ENCODE data around the gene ETFA. TPM values are rescaled to one million over a fixed set of nuclear protein-coding genes. Genes with fewer than 3 reads are reported as not detected.

Gene ETFA
- total and polyA plus RNA-seq, 11 donors = 210 to 536 (median 309) TPM

DNA sequence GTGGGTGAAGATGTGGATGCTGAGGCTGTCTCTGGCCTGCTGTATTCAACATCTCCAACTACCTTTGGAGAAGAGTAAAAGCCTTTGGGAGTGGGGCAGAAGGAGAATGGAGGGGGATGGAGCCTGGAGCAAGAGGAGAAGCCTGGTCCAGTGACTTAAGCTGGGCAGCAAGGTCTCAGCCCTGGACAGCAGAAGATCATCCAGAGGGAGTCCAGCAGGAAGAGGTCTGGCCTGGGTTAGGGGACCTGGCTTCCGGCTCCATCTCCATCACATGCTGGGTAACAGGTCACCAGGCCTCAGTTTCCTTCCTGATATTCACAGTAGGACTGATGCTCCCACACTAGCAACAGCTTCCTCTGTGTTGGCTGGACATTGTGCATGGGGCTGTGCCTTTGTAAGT is 21.5 kb upstream of the ETFA start:
- no peaks in the 10 kb centered on the region for H3K9me3 ChIP-seq
- ATAC-seq = no peak
- 77 to 100% (median 83%) methylated on average over 1 of the region's 1 CpG for WGBS, 4 donors

DNA sequence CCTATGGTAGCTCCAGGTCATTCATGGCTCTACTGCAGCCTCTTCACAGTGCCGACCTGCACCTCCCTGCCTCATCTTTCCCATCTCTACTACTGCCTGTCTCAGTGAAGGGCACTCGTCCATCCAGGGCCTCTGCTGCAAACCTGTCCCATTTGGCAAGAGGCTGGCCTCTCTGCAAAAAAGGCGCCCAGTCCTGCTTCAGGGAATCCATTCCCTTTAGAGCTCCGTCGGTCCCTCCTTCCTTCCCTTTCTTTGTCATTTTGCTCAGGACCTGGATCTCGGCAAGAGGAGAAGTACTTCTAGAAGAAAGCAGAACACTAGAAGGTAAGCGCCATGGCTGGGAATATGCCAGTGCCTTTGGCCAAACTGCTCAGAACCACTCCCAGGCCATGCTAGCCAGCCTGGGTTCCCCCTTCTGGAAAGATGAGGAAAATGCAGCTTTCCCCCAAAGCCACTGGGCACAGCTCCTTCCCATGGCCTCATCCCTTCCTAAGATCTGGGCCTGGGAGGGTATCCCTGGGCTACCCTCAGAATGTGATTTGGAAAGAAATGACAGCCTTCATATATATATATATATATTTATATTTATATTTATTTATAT is 18.9 kb upstream of the ETFA start:
- no peaks in the 10 kb centered on the region for H3K36me3 ChIP-seq
- no peak overlapping the region for H3K4me3 ChIP-seq
- intact Hi-C loops (cut with DNase I) = loop anchor here (2.0 to 10.0 kb wide), 7 partner anchors 93 to 143 kb away; no protein-coding TSS in a partner anchor
- peak in 4 of 5 donors; percentile 40 to 63 (median 50) for DNase-seq
- no peak overlapping the region for H3K27ac ChIP-seq
- TF ChIP-seq, protein P1, sequence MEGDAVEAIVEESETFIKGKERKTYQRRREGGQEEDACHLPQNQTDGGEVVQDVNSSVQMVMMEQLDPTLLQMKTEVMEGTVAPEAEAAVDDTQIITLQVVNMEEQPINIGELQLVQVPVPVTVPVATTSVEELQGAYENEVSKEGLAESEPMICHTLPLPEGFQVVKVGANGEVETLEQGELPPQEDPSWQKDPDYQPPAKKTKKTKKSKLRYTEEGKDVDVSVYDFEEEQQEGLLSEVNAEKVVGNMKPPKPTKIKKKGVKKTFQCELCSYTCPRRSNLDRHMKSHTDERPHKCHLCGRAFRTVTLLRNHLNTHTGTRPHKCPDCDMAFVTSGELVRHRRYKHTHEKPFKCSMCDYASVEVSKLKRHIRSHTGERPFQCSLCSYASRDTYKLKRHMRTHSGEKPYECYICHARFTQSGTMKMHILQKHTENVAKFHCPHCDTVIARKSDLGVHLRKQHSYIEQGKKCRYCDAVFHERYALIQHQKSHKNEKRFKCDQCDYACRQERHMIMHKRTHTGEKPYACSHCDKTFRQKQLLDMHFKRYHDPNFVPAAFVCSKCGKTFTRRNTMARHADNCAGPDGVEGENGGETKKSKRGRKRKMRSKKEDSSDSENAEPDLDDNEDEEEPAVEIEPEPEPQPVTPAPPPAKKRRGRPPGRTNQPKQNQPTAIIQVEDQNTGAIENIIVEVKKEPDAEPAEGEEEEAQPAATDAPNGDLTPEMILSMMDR (IDR thresholded peaks at IDR 0.05) = peak; percentile 41 to 72 (median 58)
- no peak for TF ChIP-seq POLR2A (IDR thresholded peaks at IDR 0.05)
- peaks cover 0 to 7% (median 4%) of the 10 kb centered on the region in 12 donors for H3K4me1 ChIP-seq
- ATAC-seq = peak; percentile 62 to 83 (median 73)
- peaks cover 7 to 42% (median 25%) of the 10 kb centered on the region in 9 donors for H3K27me3 ChIP-seq
- H3K9me3 ChIP-seq = no peaks in the 10 kb centered on the region
- WGBS, 4 donors = 59 to 74% (median 64%) methylated on average over 7 of the region's 7 CpGs

More for the DNA sequence above, 21.5 kb upstream of the ETFA start:
- no peak overlapping the region for H3K27ac ChIP-seq
- H3K4me1 ChIP-seq = peaks cover 0 to 31% (median 16%) of the 10 kb centered on the region in 12 donors
- H3K36me3 ChIP-seq = no peaks in the 10 kb centered on the region
- intact Hi-C loops (cut with DNase I) = loop anchor here in 7 of 10 donors (5.0 to 10.0 kb wide), 5 partner anchors 95 to 145 kb away; no protein-coding TSS in a partner anchor
- TF ChIP-seq, protein P1 (IDR thresholded peaks at IDR 0.05) = no peak
- TF ChIP-seq POLR2A (IDR thresholded peaks at IDR 0.05) = no peak
- peaks cover 33 to 57% (median 51%) of the 10 kb centered on the region in 9 donors for H3K27me3 ChIP-seq
- no peak for DNase-seq
- H3K4me3 ChIP-seq = no peak overlapping the region

DNA sequence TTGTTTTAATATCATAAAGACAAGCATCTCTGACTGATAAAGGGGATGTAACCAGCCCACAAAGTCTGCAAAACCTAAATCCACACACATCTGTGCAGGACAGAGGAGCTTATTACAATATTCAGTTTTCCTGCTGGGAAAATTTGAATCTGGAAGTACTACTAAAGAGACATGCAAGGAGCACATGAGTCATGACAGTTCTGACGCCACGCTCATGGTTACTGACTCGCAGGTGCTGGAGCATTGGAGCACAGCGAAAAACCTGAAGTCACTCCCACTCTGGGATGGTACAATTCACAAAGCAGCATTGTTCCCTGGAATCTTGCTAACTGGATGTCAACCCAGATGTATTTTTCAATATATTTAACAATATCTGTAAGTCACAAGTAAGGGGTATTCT is 17.7 kb upstream of the ETFA start:
- no peaks in the 10 kb centered on the region for H3K9me3 ChIP-seq
- no peak overlapping the region for H3K4me3 ChIP-seq
- TF ChIP-seq, protein P1 (IDR thresholded peaks at IDR 0.05) = no peak
- no peak for TF ChIP-seq POLR2A (IDR thresholded peaks at IDR 0.05)
- no peak for ATAC-seq
- intact Hi-C loops (cut with DNase I) = loop anchor here in 3 of 10 donors (5.0 kb wide), 2 partner anchors 92 to 137 kb away; no protein-coding TSS in a partner anchor
- H3K27ac ChIP-seq = no peak overlapping the region
- no peaks in the 10 kb centered on the region for H3K36me3 ChIP-seq
- WGBS, 4 donors = 83 to 95% (median 88%) methylated on average over 4 of the region's 4 CpGs
- H3K4me1 ChIP-seq = peaks cover 0 to 6% (median 2%) of the 10 kb centered on the region in 12 donors
- peaks cover 0 to 37% (median 13%) of the 10 kb centered on the region in 9 donors for H3K27me3 ChIP-seq
- DNase-seq = no peak

DNA sequence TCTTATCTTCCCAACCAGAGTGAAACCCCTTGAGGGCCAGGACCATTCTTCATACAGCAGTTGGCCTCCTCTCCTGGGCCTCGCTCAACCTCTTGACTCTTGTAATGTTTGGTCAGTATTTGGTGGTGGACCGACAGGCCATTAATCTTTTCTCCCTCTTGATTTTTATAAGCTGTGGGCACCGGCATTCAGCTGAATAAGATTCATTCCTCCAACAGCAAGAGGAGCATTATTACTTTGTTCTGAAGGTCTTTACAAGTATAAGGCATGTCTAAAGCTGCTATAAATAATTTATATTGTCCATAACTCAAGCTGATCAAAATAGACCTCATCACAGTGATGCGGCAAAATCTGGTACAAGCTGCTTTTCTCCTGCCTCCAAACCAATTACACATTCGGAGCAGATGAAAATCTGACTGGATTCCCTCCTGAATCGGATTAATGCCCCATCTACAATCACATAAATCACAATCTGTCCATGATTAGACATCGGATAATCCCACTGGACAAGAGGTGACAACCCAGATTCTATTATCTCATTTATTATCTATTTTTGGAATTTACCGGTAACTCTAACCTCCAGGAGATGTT is 16.9 kb upstream of the ETFA start:
- 83 to 92% (median 85%) methylated on average over 8 of the region's 8 CpGs for WGBS, 4 donors
- TF ChIP-seq POLR2A (IDR thresholded peaks at IDR 0.05) = no peak
- TF ChIP-seq, protein P1 (IDR thresholded peaks at IDR 0.05) = no peak
- DNase-seq = peak in 1 of 5 donors; percentile 9
- H3K27me3 ChIP-seq = peaks cover 0 to 37% (median 5%) of the 10 kb centered on the region in 9 donors
- no peaks in the 10 kb centered on the region for H3K9me3 ChIP-seq
- peaks cover 0 to 6% (median 2%) of the 10 kb centered on the region in 12 donors for H3K4me1 ChIP-seq
- no peaks in the 10 kb centered on the region for H3K36me3 ChIP-seq
- intact Hi-C loops (cut with DNase I) = loop anchor here in 3 of 10 donors (5.0 kb wide), 2 partner anchors 91 to 136 kb away; no protein-coding TSS in a partner anchor
- H3K27ac ChIP-seq = peak overlapping the region in 3 of 12 donors; percentile 30 to 65 (median 37)
- ATAC-seq = no peak
- H3K4me3 ChIP-seq = no peak overlapping the region
